SK-N-MC (cell line): ENCODE results near the gene GIMAP1.

Experiments used
- EZH2 ChIP-seq: fragments of 200-600 bp; sonication (generic); IDR thresholded peaks from one replicate; pipeline ENCODE4 v1.6.1; 2017; ENCODE audit warnings: antibody characterized with exemption
- FOXP2 ChIP-seq: optimal IDR thresholded peaks from 2 replicates; pipeline ENCODE3; 2011; ENCODE audit warnings: mild to moderate bottlenecking, moderate library complexity; ENCODE audit not compliant: insufficient read depth; ENCODE audit errors: extremely low read length, control extremely low read depth
- POLR2AphosphoS5 ChIP-seq: IDR thresholded peaks from 2 replicates; pipeline ENCODE4 v1.6.1; 2012; ENCODE audit warnings: mild to moderate bottlenecking, low read depth, low read length, borderline replicate concordance

- TF ChIP-seq POLR2AphosphoS5 (no peak), EZH2 (no peak), FOXP2 (no peak)
Measured at GRCh38 chr7:150736864-150737263, 20.5 kb downstream of the GIMAP1 start.
